Esophagus muscularis mucosa (tissue), 4 donors: ENCODE measurements around the gene SLC25A39.

Experiments
- EP300 ChIP-seq: sonication (generic); formaldehyde crosslinking; IDR thresholded peaks from one replicate; pipeline ENCODE4 v1.6.1; 2017; ENCODE audit warnings: antibody characterized with exemption
- POLR2A ChIP-seq: fragments of 450-650 bp; IDR thresholded peaks from one replicate; pipeline ENCODE4 v1.6.1; 2017; ENCODE audit warnings: antibody characterized with exemption, moderate library complexity, mild to moderate bottlenecking, low read depth
- POLR2AphosphoS5 ChIP-seq, 2 donors: sonication (generic); formaldehyde crosslinking; IDR thresholded peaks; one replicate each; pipeline ENCODE4 v1.6.1; 2017; ENCODE audit warnings: antibody characterized with exemption in 2 of 2
- TF ChIP-seq, protein P1 (sequence below), 3 experiments: fragments of 200-600 bp in 2 of 3; fragments of 450-650 bp in 1 of 3; sonication (generic) in 2 of 3; IDR thresholded peaks; one replicate each; pipeline ENCODE4 v1.5.1; 2017 to 2019; ENCODE audit warnings: antibody characterized with exemption in 3 of 3, mild to moderate bottlenecking in 2 of 3, moderate library complexity in 1 of 3

DNA sequence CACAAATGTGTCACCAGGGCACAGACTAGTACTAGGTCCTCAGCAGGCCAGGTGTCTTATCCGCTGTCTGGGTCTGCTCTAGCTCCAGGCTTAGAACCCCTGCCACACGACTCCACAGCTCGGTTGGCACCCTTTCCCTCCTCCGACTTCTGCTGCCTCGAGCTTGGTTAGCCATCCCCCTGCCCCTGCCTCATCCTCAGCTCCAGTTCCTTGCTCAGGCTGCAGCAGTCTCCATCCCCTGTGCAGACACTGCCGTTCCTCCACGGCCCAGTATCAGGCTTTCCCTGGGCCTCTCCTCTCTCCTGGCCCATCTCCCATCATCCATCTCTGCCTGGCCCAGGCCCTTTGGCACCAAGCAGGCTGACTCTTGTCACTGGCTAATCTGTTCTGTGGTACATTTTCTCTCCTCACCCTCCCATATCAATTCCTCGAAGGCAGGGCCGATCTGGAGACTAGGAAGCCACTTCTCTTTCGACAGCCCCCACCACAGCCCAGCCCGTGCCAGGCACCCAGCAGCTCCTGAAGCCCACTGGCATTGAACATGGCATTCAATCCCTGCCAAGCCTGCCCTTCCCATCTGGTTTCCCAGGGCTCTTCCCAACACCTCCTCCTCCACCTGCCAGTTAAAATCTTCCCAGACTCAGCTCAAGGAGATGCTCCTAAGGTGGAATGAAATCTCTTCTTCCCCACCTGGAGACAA is 19.0 kb upstream of the SLC25A39 start:
- TF ChIP-seq POLR2A (no peak), POLR2AphosphoS5 (IDR thresholded peaks at IDR 0.05) (no peak), EP300 (no peak)
- TF ChIP-seq, protein P1, sequence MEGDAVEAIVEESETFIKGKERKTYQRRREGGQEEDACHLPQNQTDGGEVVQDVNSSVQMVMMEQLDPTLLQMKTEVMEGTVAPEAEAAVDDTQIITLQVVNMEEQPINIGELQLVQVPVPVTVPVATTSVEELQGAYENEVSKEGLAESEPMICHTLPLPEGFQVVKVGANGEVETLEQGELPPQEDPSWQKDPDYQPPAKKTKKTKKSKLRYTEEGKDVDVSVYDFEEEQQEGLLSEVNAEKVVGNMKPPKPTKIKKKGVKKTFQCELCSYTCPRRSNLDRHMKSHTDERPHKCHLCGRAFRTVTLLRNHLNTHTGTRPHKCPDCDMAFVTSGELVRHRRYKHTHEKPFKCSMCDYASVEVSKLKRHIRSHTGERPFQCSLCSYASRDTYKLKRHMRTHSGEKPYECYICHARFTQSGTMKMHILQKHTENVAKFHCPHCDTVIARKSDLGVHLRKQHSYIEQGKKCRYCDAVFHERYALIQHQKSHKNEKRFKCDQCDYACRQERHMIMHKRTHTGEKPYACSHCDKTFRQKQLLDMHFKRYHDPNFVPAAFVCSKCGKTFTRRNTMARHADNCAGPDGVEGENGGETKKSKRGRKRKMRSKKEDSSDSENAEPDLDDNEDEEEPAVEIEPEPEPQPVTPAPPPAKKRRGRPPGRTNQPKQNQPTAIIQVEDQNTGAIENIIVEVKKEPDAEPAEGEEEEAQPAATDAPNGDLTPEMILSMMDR (IDR thresholded peaks at IDR 0.05) = no peak
